SU-DHL-6 (cell line): ENCODE results near the gene PRDM16.

ENCODE experiments used
- CTCF ChIP-seq: fragments of 200-600 bp; sonication (generic); IDR thresholded peaks from one replicate; pipeline ENCODE4 v1.5.1; 2017; ENCODE audit warnings: antibody characterized with exemption, mild to moderate bottlenecking, low read length, moderate library complexity; ENCODE audit not compliant: insufficient read depth, poor library complexity, severe bottlenecking
- EZH2phosphoT487 ChIP-seq: fragments of 200-600 bp; sonication (generic), shearing (Covaris generic); conservative IDR thresholded peaks from 2 replicates; pipeline ENCODE4 v1.6.1; 2018; ENCODE audit warnings: mild to moderate bottlenecking, antibody characterized with exemption, low read length, moderate library complexity, mixed read lengths

GRCh38 chr1:3428899-3429298, 359.9 kb downstream of the PRDM16 start:
- TF ChIP-seq CTCF (no peak), EZH2phosphoT487 (no peak)
